Epidermal melanocyte (primary cell): ENCODE data around the gene BRIP1.
"Not testable (repeated sequence)": the region's sequence is repeated elsewhere in the genome, so short reads cannot be mapped to it uniquely, and the experiment has no call there.

Experiments
- DNase-seq: peaks from one replicate; pipeline ENCODE4 v3.0.0; 2011; ENCODE audit warnings: low spot score; ENCODE audit not compliant: insufficient read length

Gene BRIP1

GRCh38 chr17:61670691-61671090 is 192.6 kb downstream of the BRIP1 start:
- DNase-seq: no peak

DNA sequence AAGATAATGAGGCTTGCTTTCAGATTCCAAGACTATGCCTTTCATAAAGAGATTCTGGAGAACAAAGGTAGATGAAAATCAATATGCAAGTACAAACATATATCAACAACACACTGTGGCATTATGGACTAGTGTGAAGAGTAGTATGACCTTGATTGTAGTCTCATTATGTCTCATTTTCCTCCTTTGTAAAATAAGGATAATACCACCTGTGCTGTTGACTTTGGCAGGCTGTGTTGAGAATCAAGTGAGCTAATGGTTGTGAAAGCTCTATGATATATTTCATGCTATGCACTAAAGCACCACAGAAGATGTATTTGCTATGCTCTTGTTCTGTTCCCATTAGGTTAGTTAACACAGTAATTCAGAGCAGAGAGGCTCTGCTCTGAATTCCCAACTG is 193.8 kb downstream of the BRIP1 start:
- DNase-seq: no peak

DNA sequence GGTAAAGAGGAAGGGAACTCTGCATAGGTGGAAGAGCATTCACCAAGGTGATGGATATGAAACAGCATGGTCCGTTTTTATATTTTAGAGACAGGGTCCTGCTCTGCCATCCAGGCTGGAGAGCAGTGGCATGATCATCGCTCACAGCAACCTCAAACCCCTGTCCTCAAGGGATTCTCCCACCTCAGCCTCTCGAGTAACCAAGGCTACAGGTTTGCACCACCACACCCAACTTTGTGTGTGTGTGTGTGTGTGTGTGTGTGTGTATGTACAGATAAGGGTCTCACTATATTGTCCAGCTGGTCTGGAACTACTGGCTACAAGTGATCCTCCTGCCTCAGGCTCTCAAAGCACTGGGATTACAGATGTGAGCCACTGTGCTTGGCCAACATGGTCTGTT is 194.8 kb downstream of the BRIP1 start:
- no peak for DNase-seq

- DNase-seq: not testable (repeated sequence)
These were observed 196.8 kb downstream of the BRIP1 start for GRCh38 chr17:61666406-61667088.

DNA sequence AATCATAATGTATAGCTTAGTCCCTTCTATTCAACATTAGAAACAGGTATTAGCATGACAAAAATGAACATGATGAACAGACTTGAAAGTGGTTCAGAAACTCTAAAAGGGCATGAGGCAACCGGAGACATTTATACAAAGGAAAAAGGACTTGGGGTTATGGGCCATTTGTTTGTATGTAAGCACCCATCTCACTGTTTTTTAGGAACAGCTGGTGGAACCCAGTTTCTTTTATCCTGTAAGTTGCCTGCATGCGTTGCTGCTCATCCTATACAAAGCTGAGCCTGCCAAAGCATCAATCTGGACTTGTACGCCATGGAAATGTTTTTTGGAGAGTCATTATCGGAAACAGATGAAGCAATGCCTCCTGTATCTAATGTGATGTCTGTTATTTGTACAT is 200.0 kb downstream of the BRIP1 start:
- no peak for DNase-seq

GRCh38 chr17:61662741-61663140 is 200.6 kb downstream of the BRIP1 start:
- no peak for DNase-seq

- no peak for DNase-seq
These were observed 201.1 kb downstream of the BRIP1 start for GRCh38 chr17:61662186-61662585.

DNA sequence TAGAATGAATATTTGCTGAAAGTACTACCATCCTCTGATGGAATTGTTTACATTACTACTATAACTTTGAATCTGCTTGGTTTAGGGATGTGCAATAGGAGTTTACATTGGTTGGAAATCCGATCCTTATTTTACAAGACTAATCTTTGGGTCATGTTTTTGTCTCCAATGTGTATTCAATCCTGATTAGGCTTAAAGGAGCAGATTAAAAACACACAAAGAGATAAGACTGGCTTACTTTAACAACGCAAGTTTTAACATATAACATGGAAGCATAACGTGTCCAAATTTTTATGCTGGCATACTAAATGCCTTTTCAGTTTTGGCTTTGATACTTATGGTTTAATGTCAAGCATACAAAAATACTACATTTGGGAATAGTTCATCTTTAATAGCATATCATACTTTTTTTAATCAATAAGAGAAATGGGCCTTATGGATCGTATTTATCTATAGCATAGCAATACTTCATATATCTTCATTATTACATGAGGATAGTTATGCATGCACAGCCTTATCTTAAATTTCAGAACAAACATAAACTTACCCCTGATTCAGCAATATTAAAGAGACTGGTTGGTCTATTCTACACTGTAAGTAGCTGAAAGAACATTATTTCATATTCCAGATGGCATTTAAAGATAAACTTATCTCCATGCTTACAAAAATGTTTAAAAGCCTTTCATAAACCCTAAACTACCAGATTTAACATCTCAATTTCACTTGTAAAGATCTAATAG is 202.4 kb downstream of the BRIP1 start:
- no peak for DNase-seq

DNA sequence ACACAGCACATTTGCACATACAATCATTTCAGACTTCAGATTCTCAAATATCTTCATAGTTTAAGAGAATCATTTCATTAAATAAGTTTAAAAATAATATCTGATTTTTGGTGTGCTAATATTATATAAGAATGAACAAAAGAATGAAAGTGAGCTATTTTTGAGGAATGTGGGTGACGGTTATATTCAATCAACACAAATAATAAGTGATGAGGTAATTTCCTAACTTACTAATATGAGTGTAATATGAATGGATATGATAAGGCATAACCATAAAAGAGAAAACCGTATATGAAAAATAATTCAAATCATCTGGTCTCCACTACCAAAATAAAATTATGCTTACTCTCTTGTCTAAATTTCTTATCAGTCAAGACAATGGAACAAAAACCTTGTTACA is 203.9 kb downstream of the BRIP1 start:
- DNase-seq: no peak

GRCh38 chr17:61658183-61658582 is 205.1 kb downstream of the BRIP1 start:
- no peak for DNase-seq

DNA sequence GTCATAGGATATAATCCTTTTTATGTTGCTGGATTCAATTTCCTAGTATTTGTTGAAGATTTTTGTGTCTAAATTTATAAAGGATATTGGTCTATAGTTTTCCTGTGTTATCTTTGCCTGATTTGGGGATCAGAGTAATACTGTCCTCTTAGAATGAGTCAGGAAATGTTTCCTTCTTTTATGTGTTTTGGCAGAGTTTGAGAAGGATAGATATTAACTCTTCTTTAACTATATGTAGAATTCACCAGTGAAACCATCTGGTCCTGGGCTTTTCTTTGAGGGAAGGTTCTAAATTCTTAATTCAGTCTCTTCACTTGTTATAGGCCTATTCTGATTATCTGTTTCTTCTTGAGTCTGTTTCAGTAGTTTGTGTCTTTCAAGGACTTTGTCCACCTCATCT is 206.0 kb downstream of the BRIP1 start:
- no peak for DNase-seq

DNA sequence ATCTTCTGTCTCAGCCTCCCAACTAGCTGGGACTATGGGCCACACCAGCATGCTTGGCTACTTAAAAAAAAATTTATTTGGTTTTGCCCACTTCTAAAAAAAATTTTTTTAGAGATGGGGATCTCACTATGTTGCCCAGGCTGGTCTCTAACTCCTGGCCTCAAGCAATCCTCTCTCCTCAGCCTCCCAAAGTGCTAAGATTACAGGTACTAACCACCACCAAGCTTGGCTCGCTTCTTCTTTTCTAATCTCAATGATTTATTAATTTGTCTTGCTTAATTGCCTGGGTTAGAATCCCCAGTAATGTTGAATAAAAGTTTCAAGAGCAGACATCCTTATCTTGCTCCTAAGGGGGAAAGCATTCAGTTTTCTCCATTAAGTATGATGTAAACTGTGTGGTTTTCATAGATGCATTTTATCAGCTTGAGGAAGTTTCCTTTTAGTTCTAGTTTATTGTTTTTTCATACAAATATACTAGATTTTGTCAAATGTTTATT is 206.6 kb downstream of the BRIP1 start:
- DNase-seq: no peak

DNA sequence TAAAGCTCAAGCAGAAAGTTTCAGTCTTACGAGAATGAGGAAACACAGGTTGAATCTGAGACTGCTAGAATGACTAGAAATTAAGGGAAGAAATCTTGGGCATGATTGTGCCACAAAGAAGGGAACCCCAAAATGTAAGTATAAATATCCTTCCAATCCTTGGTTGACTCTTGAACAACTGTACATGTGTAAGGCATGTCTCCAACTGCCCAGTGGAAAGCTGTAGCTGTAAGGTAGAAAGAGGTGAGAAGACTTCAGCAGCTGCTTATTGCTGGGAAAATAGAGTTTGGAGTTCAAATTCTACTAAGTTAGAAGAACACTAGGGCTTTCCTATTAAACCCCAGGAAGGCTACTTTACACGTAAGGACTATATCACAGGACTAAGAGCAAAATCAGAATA is 212.6 kb downstream of the BRIP1 start:
- no peak for DNase-seq

- no peak for DNase-seq
These were observed 214.7 kb downstream of the BRIP1 start for GRCh38 chr17:61648587-61648986.

GRCh38 chr17:61647047-61647446 is 216.3 kb downstream of the BRIP1 start:
- no peak for DNase-seq

- DNase-seq: no peak
These were observed 216.8 kb downstream of the BRIP1 start for GRCh38 chr17:61646482-61646881.

GRCh38 chr17:61645920-61646319 is 217.4 kb downstream of the BRIP1 start:
- DNase-seq: no peak

- DNase-seq: no peak
These were observed 218.2 kb downstream of the BRIP1 start for GRCh38 chr17:61644800-61645774.

DNA sequence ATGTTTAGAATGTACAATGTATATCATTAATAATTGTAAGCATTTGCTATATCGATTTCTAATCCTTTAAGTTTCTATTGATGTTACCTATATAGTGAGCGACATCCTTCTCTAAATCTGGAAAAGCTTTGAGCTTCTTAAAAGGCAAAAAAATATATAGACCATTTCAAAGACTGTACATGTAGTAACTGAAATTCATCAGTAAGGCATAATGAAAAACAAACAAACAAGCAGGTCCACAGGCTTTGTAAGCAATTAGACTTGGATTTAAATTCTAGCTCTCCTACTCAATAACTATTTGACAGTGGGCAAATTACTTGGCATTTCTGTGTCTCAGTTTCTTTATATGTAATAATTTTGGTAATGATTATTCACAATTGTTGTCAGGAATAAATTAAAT is 220.6 kb downstream of the BRIP1 start:
- no peak for DNase-seq

DNA sequence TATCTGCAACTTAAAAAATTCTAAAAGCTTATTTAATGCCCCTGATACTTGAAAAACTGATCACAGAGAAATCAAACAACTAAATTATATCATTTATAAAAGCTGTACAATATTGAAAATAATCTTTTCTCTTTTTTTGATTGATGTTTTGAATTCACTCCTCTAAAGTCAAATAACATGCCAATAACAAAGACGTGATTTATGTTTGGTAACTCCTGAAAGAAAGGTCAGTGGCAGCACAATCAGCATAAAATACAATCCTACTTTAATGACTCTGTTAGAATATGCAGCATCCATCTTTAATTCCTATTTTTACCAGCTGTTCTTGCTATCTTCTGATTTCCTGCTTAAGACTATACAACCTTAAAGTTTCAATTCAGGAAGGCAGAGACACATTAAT is 221.6 kb downstream of the BRIP1 start:
- DNase-seq: no peak

GRCh38 chr17:61641084-61641483 is 222.2 kb downstream of the BRIP1 start:
- no peak for DNase-seq

DNA sequence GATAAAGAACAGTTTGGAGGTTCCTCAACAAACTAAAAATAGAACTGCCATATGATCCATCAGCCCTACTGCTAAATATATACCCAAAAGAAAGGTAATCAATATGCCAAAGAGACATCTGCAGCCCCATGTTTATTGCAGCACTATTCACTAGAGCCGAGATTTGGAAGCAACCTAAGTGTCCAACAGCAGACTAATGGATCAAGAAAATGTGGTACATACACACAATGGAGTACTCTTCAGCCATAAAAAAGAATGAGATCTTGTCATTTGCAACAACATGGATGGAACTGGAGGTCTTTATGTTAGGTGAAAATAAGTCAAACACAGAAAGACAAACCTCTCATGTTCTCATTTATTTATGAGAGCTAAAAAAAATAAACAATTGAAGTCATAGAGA is 223.5 kb downstream of the BRIP1 start:
- no peak for DNase-seq
